AG09319 (cell line): ENCODE results near the gene XPR1.

Source experiments
- DNase-seq: peaks from one replicate; pipeline ENCODE4 v3.0.0-alpha.2; 2010; ENCODE audit warnings: low read depth; ENCODE audit errors: extremely low read depth
- TF ChIP-seq, protein P1 (sequence below): IDR thresholded peaks from 2 replicates; pipeline ENCODE4 v1.5.1; 2011; ENCODE audit warnings: low read depth, mild to moderate bottlenecking, inconsistent platforms, low read length, moderate library complexity

Gene XPR1

GRCh38 chr1:180921386-180921785 lies 289.6 kb downstream of the XPR1 start:
- TF ChIP-seq, protein P1, sequence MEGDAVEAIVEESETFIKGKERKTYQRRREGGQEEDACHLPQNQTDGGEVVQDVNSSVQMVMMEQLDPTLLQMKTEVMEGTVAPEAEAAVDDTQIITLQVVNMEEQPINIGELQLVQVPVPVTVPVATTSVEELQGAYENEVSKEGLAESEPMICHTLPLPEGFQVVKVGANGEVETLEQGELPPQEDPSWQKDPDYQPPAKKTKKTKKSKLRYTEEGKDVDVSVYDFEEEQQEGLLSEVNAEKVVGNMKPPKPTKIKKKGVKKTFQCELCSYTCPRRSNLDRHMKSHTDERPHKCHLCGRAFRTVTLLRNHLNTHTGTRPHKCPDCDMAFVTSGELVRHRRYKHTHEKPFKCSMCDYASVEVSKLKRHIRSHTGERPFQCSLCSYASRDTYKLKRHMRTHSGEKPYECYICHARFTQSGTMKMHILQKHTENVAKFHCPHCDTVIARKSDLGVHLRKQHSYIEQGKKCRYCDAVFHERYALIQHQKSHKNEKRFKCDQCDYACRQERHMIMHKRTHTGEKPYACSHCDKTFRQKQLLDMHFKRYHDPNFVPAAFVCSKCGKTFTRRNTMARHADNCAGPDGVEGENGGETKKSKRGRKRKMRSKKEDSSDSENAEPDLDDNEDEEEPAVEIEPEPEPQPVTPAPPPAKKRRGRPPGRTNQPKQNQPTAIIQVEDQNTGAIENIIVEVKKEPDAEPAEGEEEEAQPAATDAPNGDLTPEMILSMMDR, result no peak
- DNase-seq, result no peak

DNA sequence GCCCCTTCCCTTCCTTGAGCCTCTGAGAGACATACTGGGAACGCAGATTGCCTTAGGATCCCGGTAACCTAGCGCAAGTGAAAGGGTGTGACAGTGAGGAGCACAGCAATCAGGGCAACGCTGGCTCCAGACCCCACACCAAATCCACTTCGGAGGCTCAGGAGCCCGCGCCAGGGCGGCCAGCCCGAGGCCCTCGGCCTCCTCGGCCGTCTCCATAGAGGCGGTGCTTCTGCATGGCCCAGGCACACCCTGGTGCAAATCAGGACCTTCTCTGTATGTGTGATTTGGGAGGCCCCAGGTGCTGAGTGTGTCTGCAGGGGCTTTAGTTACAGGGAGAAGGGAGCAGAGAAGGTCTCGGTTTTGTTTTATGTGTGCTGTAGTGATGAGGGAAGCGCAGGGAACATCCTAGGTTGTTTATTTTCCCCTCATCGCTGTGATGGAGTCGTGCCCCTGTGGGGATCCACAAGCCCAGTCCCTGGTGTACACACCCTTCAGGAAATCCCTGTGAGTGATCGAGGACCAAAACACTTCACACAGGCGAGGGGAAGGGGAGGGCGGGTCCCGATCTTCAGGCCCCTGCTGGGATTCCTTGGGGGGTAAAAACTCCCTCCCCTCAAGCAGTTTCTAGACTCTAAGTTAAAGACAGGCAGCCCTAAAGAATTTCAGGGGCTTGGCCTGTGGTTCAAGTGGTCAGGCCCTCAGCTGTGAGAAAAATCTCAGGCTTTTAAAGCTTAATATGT lies 290.2 kb downstream of the XPR1 start:
- no peak for DNase-seq
- TF ChIP-seq, protein P1, result no peak

DNA sequence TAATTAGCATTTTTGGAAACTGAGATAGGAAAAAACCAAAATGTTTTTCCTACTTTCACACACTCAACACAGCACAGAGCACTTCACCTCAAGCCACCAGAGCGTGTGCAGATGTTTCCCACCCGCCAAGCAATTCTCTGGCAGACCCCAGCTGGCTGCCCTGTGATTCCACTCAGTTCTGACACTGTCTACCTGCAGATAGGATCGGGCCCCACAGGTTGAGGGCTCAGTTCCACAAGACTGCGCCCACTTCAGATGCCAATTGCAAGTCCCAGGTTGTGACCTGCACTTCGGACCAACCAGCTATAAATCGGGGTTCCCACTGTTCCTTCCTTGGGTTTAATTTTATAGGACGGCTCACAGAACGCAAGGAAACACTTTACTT lies 290.8 kb downstream of the XPR1 start:
- TF ChIP-seq, protein P1, result no peak
- DNase-seq, result no peak

- TF ChIP-seq, protein P1, result no peak
- no peak for DNase-seq
Measured at GRCh38 chr1:180923021-180923841, 291.4 kb downstream of the XPR1 start.

DNA sequence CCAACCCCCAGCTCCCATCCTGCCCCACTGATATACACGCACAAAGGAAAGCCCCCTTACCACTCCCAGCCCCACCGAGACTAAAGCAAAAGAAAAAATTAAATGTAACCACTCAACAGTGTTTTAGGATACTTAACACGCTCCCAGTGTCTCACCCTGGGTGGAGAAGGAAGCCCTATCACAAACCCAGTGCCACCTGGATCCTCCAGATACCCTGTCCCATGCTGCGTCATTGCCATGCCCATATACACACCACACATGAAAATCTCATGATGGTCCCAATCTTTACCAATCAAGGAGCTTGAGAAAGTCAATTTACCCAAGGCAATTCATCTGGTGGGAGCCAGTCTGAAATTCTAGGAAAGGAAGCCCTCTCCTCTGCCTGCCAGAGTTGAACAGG lies 292.1 kb downstream of the XPR1 start:
- no peak for DNase-seq
- TF ChIP-seq, protein P1, result no peak

DNA sequence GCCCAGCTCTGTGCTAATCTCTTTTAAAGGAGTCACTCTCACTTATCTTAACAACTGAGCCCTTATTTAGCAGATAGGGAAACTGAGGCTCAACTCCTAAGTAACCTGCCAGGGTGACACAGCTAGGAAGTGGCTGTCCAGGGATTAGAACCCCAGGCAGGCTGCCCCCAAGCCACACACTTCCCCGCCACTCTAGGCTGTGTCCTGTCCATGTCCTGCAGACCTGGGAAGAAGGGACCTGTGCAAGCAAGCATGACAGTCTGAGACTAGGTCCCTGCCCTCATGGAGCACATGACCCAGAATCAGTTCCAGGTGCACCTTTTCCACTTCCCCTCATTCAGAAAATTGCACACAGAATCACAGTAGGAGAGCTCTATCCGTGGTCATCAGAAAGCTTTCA lies 293.1 kb downstream of the XPR1 start:
- no peak for DNase-seq

More for the DNA sequence above, 293.1 kb downstream of the XPR1 start:
- TF ChIP-seq, protein P1, result no peak
